NCI-H1694 (cell line): Measurements from ENCODE around the gene LRRC4C.
"Not testable (repeated sequence)": the region's sequence is repeated elsewhere in the genome, so short reads cannot be mapped to it uniquely, and the experiment has no call there.

Experiments
- DNase-seq: peaks from one replicate; lab custom pipeline; 2025; lab: John Stamatoyannopoulos, UW

Gene LRRC4C

GRCh38 chr11:40227730-40228129 is 1231.7 kb downstream of the LRRC4C start:
- no peak for DNase-seq

- no peak for DNase-seq
These were observed 1232.8 kb downstream of the LRRC4C start for GRCh38 chr11:40226654-40227053.

DNA sequence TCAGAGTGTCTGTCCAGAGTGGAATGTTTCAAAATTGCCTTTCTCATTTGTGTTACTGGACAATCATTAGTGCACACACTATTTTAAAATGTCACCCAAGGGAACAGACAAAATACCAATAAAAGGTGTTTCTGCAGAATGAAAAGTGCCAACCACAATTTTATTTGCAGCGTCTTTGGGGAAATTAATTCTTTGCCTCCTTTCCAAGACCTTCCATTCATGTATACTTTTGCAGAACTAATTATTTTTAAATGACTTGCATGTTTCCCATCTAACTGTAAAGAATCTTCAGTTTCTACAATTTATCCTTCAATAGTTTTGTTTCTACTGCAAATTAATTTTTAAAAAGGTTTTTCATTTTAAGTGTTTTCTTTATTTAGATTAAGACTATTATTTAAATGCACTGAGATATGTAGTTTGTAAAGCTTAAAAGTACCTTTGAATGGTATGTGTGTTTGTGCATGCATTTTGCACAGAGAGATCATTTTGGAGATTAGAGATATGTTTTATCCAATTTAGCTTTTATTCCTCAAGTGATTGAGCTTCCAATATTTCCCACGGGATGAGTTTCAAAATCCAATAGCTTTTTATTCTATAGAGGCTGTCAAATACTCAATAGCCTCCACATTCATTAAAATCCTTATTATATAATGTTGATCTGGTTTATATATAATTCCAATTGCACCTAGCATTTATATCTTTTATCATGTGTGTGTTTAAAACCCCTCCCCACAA is 1235.7 kb downstream of the LRRC4C start:
- DNase-seq = no peak

DNA sequence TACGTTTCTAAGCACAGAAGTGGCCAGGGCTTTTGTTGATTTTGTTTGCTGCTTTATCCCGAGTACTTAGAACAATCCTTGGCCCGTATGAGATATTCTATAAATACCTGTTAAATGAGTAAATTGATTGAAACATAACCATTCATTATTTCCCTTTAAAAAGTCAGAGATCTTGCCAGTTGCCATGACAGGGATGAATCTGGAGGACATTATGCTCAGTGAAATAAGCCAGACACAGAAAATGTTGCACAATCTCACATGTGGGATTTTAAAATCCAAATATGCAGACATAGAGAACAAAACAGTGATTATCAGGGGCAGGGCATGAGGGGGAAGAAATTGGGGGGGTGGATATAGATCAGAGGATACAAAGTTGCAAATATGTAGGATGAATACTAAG is 1240.1 kb downstream of the LRRC4C start:
- no peak for DNase-seq

DNA sequence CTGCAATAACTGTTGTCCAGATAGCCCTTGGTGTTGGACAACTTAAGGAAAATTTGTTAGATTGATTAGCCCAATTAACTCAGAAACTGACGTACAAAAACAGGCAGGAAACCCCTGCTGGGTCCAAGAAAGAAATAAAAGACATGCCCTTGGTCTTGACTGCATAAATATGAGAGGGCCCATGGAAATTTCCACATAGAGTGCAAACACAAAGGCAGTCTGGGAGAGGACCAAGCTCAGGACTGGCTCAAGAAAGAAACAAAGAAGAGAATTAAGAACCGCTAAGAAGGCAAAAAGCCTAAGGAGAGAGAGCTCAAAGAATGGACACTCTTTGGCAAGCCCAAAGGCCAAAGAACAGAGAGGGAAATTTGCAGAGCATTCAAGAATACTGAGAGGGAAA is 1243.9 kb downstream of the LRRC4C start:
- DNase-seq = no peak

DNA sequence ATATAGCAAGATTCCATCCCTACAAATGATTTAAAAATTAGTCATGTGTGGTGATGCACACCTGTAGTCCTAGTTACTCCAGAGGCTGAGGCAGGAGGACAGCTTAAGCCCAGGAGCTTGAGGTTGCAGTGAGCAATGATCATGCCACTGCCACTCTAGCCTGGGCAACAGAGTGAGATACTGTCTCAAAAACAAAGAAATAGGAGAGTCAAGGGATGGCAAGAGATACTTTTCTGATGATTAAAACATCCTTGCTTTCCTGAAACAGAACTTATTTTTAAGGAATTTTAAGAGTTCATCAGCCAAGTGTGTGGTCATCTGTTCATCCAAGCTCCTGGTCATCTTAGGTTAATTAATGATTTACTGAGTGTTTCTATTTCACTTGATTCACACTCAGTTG is 1252.0 kb downstream of the LRRC4C start:
- no peak for DNase-seq

DNA sequence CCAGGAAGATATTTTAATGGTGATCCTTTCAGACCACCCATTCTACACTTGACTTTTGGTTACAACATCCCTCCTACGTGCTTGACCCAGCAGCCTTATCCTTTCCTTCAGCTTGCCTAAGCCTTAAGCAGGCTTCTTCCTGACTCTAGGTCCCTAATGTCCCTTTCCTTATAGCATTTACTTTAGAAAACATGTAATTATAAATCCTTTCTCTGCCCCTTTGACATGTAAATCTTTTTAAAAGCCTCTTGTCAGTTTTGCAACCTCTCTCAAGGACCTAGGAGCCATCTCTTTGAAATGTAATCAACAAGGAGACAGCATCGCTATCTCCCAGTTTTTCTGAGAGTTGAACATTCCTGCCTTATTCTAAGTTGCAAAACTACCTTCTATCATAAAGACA is 1255.2 kb downstream of the LRRC4C start:
- no peak for DNase-seq

DNA sequence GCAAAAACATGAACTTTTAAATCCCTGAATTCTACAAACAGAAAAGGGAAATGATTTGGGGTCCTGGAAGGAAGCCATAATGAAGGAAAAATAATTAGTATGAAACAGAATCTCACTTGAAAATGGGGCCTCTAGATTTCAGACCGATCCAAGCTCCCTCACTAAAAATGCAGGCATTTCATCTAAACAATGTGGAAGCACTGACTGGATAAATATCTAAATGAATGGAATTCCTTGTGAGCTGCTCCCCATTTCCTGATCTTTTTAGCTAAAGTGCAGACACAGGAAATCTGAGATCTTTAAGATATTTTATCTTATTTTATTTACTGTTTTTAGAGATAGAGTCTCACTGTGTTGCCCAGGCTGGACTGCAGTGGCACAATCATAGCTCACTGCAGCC is 1255.8 kb downstream of the LRRC4C start:
- no peak for DNase-seq

DNA sequence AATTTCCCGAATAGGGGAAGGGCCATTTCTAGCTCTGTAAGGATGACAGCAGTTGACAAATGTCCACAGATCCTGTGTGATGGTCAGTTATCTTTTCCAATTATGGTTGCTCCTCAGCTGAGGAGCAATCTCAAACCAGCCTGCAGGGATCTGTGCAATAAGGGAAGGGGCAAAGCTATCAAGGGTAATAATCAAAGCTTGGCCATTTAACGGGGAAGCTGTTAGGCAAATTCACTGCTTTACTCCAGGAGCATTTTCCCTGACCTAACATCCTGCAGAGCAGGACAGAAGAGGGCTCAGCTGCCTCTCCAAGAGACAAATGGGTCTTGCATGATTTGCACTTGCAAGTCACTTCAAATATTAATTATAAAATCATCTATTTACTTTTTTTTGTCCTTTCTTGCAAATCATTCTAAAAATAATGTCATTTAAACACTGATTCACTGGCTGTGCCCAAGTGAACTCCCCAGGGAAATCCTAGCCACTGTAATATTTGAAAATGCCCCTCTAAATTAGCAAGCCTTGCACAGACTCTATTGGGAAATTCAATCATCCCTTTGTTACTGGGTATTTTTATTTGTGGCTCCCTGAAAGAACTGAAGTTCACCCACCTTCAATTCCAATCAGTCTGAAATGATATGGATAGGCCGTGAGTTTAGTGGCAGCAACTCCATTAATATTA is 1256.7 kb downstream of the LRRC4C start:
- DNase-seq = no peak

DNA sequence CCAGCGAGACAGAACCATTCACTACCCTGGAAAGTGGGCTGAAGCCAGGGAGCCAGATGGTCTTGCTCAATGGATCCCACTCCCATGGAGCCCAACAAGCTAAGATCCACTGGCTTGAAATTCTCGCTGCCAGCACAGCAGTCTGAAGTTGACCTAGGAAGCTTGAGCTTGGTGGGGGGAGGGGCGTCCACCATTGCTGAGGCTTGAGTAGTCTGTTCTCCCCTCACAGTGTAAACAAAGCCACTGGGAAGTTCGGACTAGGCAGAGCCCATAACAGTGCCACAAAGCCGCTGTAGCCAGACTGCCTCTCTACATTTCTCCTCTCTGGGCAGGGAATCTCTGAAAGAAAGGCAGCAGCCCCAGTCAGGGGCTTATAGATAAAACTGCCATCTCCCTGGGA is 1266.9 kb downstream of the LRRC4C start:
- DNase-seq = not testable (repeated sequence)

DNA sequence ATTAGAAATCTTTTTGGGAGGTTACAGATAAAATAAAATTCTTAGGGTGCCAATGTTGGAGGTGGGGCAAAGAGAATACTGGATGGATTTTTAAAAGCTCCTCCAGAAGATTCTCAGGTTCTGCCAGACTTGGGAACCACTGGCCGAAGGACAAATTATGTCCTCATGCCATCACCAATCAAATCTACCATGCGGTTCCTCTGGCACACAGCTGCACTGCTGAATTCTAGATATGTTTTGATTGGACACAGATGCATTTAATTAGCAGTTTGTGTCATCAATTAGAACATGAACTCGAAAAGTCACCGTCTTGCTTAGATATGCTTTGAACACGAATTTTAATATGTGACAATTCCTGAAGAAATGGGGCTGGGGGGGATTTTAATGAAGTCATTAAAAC is 1269.2 kb downstream of the LRRC4C start:
- DNase-seq = no peak

- DNase-seq = no peak
These were observed 1270.6 kb downstream of the LRRC4C start for GRCh38 chr11:40188848-40189247.

GRCh38 chr11:40187295-40187694 is 1272.2 kb downstream of the LRRC4C start:
- no peak for DNase-seq

DNA sequence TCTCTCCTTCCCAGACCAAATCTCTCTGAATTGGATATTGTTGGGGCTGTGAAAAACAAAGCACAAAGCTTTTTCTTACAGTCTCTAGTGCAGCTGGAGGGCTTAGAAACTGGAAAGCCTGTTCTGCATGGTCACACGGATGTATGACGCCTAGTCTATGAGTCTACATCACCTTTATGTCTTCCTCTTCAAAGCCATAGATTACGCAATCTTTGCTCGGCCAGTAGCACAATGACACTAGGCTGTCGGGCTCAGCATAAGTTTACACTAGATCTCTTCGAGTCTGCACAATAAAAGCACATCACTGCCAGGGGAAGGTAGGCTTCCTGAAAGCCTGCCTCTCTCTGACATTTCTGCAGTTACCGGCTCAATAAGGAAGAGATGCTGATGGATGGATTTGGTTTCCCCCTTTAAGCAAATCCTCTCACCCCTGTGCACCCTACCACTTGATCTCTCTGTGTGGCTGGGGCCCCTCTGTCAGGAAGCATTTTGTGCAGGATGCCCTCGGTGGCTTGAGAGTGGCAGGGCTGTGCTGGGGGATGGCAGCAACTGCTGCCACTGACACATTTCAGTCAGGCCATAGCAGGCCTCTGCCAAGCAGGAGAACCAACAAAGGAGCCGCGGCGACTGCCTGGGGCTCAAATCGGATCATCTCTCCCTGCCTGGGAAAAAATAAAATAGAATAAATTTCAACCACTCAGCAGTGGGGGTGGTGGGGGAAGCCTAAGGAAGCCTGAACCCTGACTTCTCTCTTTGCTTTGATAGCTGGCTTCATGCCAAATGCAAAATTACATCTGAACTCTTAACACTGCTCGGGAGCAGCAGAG is 1272.8 kb downstream of the LRRC4C start:
- no peak for DNase-seq

DNA sequence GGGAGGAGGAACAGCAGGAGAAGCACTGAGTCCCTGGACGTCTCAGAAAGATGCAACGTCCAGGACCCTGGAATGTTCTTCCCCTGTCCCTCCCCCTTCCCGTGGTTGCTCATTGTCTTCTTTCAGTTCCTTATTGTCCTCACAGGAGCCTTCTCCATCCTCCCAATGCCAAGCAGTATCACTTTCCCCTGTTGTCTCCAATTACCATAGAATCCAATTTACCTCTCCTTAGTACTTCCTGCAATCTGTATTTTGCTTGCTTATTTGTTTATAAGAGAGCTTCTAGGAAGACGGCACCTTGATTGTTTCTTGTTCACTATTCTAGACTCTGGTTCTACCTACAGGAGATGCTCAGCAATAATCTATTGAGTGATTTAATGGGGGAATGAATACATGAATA is 1273.7 kb downstream of the LRRC4C start:
- no peak for DNase-seq

DNA sequence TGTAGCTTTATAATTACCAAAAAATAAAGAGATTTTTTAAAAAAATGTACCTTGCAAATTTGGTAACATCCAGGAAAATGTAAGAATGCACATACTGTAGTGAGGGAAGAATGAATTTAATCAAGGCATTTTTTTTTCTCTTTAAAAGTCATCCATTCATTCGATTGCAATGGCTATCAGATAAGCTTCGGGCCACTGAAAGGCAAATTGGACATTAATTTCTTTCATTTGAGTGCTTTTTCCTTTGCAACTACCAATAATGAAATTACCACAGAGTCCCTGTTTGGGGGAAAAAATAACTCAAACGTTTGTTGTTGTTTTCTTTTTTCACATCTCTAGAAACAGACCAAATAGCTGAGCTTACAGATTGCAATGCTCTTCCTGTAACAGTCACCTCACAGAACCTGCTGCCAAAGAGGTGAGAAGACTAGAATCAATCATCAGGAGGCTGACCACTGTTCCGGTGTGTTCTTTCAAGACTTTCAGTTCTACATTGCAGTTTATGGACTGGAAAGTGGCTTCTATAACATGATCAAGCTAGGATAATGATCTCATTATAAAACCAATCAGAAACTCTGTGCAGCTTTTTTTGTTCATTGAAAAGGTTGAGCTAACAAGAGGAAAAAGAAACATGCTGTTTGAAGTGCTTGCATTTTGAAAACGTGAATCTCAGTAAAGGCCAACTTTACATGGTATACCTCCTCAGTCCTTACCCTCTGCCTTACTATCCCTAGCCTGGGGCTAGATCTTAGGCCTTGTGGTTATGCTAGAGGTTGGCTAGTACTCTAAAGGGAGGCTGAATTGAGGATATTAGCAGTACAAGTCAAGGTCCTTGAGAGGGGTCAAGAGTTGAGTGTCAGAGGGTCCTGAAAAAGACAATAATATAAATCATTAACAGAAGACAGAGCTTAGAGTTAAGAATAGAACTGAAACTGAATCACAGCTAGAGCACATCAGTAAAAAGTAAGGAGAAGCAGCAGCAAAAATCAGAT is 1276.1 kb downstream of the LRRC4C start:
- no peak for DNase-seq

- DNase-seq = no peak
These were observed 1279.9 kb downstream of the LRRC4C start for GRCh38 chr11:40179541-40179940.

DNA sequence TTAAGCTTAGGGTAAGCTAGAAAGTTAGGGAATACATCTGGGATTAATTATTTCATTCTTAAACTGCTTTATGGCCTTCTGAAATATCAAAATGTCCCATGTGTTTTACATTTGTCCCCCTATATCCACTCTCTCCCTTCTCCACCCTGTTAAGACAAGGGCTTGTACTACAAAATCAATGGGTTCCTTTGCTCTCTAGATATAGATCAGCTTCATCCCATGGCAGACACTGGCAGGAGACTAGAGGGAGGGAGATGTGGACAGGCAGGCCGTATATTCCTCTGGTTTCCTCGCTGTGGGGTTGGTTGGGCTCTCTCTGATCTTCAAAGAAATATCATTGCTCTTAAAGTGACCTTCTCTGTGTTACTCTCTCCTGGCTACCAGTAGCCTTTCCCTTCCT is 1281.0 kb downstream of the LRRC4C start:
- DNase-seq = no peak

GRCh38 chr11:40175980-40176379 is 1283.5 kb downstream of the LRRC4C start:
- no peak for DNase-seq

GRCh38 chr11:40170078-40170477 is 1289.4 kb downstream of the LRRC4C start:
- no peak for DNase-seq

DNA sequence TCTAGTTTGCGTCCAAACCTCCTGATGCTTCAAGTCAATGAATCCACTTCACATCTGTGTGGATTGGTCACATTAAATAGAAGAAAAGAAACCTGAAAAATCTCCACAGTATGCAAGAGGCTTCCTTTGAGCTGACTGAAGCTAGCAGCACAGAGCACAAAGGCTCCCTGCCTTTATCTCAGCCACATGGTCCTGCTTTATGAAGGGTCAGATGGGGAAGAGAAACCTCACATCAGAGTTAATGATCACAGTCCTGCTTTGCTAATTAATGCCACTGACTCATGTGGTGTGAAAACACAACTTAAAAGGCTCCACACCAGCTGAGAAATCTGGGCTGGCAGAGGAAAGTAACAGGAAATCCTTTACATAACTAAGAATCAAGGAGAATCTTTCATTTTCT is 1291.0 kb downstream of the LRRC4C start:
- DNase-seq = no peak

DNA sequence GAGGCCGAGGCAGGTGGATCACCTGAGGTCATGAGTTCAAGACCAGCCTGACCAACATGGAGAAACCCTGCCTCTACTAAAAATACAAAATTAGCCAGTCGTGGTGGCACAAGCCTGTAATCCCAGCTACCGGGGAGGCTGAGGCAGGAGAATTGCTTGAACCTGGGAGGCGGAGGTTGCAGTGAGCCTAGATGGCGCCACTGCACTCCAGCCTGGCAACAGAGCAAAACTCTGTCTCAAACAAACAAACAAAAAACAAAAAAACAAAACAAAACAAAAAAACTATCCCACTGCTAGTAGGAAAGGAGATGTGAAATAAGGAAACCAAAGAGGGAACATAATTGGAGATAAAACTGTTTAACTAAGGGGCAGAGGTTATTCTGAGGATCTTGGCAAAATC is 1291.6 kb downstream of the LRRC4C start:
- not testable (repeated sequence) for DNase-seq
